ENCODE data around the gene VAT1. TPM values are rescaled to one million over a fixed set of nuclear protein-coding genes. Genes with fewer than 3 reads are reported as not detected.

The VAT1 gene
- total and polyA plus RNA-seq, 2 of the 13 experiments (the other 11 are each of a cell fraction or from before 2014, with no cell fraction given) = 143 to 205 TPM

DNA sequence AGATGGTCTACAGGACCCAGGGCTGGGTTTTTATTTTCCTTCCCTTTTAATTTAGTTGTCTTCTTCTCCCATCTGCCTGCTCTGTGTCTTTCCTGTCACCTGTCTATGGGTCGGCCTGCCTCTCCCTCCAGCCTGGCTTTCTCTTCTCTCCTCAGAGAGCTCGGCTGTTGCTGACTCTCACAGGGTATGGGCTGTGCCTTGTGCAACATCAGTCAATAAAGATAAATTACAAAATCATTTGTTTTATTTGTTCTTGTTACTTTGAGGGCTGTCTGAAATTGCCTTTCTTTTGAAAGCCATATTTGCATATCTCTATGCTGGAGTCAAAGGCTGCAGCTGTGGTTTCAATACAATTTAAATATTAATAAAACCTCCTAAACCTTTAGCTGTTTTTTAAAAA is 18.5 kb upstream of the VAT1 start:
- ChIA-PET CTCF (ENCODE audit: low intra/inter-chr PET ratio, low total read pairs) (no interaction called here), POLR2A (interaction anchor here (0.8 to 2.9 kb wide), 5 partner anchors 16 to 86 kb away, joined by 3 to 10 read pairs (median 3); partner anchors contain the start of genes RPL27 and VAT1)
- peaks cover 0 to 4% of the 10 kb centered on the region in 2 experiments; a peak in 1 of 5 replicates for H3K36me3 ChIP-seq (replicated peaks in 1 of 2; ENCODE audit: control insufficient read depth in 1 of 2, insufficient read depth in 2 of 2, low read length in 2 of 2)
- H3K27me3 ChIP-seq (ENCODE audit: control insufficient read depth in 1 of 2, insufficient read depth in 2 of 2, low read length in 2 of 2) = no peaks in the 10 kb centered on the region
- peaks cover 42% of the 10 kb centered on the region for H3K4me1 ChIP-seq (ENCODE audit: insufficient read depth, low read length)
- peak overlapping the region; percentile 36 for H3K27ac ChIP-seq (ENCODE audit: extremely low read length, insufficient read depth, low read length)
- no peak overlapping the region for H3K4me3 ChIP-seq (replicated peaks in 1 of 3; ENCODE audit: insufficient read depth in 1 of 3, low read depth in 2 of 3, low read length in 3 of 3)
- H2AFZ ChIP-seq (ENCODE audit: low read length) = peak overlapping the region; percentile 32
- ATAC-seq (peak; percentile 94), FAIRE-seq (peak; percentile 92), DNase-seq (ENCODE audit: low spot score) (peak; percentile 81)
- H3K9me3 ChIP-seq (ENCODE audit: low read length) = no peaks in the 10 kb centered on the region
- H3K4me2 ChIP-seq (ENCODE audit: low read depth, low read length) = 0 out of 2 replicates have a peak overlapping the region, but pooled peaks have one; percentile 5
- in situ Hi-C loops (cut with HindIII; ENCODE audit: extremely low pct_ligation_motif_present, low pct_unique_long_range_greater_than_20kb) = no loop called here
- no peak overlapping the region for H3K9ac ChIP-seq (ENCODE audit: insufficient read depth, low read depth, low read length)
- intact Hi-C loops (cut with micrococcal nuclease; ENCODE audit: unreplicated experiment) = no loop called here
- H4K20me1 ChIP-seq (ENCODE audit: insufficient read depth, low read length) = no peaks in the 10 kb centered on the region
- no peaks in the 10 kb centered on the region for H3K79me2 ChIP-seq (ENCODE audit: insufficient read depth, low read length)
- WGBS (ENCODE audit: low lambda C conversion rate) = 6% methylated on average over 2 of the region's 2 CpGs
- no TSS peak for BruUV-seq (replicated peaks)
- no peak for TF ChIP-seq RBM22 (optimal IDR thresholded peaks at IDR 0.05; ENCODE audit: low read length)
- TF ChIP-seq EP300 (IDR thresholded peaks at IDR 0.05; ENCODE audit: low read depth in 2 of 2, low read length in 2 of 2) = peak; percentile 36 to 72; a peak in 1 of 4 replicates
- no peak for TF ChIP-seq EP300 (CRISPR knock-in tag; IDR thresholded peaks at IDR 0.05; ENCODE audit: borderline replicate concordance)
- no peak for TF ChIP-seq EEA1 (CRISPR knock-in tag; IDR thresholded peaks at IDR 0.05; ENCODE audit: borderline replicate concordance)
- TF ChIP-seq IRX3 (CRISPR knock-in tag; IDR thresholded peaks at IDR 0.05; ENCODE audit: borderline replicate concordance, low read depth) = no peak
- no peak for TF ChIP-seq ZSCAN30 (CRISPR knock-in tag; IDR thresholded peaks at IDR 0.05)
- TF ChIP-seq ZNF737 (CRISPR knock-in tag; IDR thresholded peaks at IDR 0.05; ENCODE audit: borderline replicate concordance) = no peak
- TF ChIP-seq, protein P1, sequence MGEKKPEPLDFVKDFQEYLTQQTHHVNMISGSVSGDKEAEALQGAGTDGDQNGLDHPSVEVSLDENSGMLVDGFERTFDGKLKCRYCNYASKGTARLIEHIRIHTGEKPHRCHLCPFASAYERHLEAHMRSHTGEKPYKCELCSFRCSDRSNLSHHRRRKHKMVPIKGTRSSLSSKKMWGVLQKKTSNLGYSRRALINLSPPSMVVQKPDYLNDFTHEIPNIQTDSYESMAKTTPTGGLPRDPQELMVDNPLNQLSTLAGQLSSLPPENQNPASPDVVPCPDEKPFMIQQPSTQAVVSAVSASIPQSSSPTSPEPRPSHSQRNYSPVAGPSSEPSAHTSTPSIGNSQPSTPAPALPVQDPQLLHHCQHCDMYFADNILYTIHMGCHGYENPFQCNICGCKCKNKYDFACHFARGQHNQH (CRISPR knock-in tag; IDR thresholded peaks at IDR 0.05) = no peak
- TF ChIP-seq, protein P2, sequence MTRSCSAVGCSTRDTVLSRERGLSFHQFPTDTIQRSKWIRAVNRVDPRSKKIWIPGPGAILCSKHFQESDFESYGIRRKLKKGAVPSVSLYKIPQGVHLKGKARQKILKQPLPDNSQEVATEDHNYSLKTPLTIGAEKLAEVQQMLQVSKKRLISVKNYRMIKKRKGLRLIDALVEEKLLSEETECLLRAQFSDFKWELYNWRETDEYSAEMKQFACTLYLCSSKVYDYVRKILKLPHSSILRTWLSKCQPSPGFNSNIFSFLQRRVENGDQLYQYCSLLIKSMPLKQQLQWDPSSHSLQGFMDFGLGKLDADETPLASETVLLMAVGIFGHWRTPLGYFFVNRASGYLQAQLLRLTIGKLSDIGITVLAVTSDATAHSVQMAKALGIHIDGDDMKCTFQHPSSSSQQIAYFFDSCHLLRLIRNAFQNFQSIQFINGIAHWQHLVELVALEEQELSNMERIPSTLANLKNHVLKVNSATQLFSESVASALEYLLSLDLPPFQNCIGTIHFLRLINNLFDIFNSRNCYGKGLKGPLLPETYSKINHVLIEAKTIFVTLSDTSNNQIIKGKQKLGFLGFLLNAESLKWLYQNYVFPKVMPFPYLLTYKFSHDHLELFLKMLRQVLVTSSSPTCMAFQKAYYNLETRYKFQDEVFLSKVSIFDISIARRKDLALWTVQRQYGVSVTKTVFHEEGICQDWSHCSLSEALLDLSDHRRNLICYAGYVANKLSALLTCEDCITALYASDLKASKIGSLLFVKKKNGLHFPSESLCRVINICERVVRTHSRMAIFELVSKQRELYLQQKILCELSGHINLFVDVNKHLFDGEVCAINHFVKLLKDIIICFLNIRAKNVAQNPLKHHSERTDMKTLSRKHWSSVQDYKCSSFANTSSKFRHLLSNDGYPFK (CRISPR knock-in tag; IDR thresholded peaks at IDR 0.05; ENCODE audit: borderline replicate concordance) = no peak
- TF ChIP-seq HOXA7 (CRISPR knock-in tag; IDR thresholded peaks at IDR 0.05) = no peak
- no peak for TF ChIP-seq ELF4 (CRISPR knock-in tag; IDR thresholded peaks at IDR 0.05; ENCODE audit: borderline replicate concordance)
- TF ChIP-seq NR2F2 (IDR thresholded peaks at IDR 0.05; ENCODE audit: borderline replicate concordance, low read depth) = peak; percentile 68; the same call in 1 of the 2 replicates
- TF ChIP-seq, protein P3, sequence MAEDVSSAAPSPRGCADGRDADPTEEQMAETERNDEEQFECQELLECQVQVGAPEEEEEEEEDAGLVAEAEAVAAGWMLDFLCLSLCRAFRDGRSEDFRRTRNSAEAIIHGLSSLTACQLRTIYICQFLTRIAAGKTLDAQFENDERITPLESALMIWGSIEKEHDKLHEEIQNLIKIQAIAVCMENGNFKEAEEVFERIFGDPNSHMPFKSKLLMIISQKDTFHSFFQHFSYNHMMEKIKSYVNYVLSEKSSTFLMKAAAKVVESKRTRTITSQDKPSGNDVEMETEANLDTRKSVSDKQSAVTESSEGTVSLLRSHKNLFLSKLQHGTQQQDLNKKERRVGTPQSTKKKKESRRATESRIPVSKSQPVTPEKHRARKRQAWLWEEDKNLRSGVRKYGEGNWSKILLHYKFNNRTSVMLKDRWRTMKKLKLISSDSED (CRISPR knock-in tag; IDR thresholded peaks at IDR 0.05) = no peak
- no peak for TF ChIP-seq ZBTB20 (CRISPR knock-in tag; IDR thresholded peaks at IDR 0.05; ENCODE audit: borderline replicate concordance, low read depth)
- TF ChIP-seq GFI1 (CRISPR knock-in tag; IDR thresholded peaks at IDR 0.05; ENCODE audit: borderline replicate concordance) = no peak
- TF ChIP-seq ZNF768 (CRISPR knock-in tag; IDR thresholded peaks at IDR 0.05) = no peak
- no peak for TF ChIP-seq TEAD2 (CRISPR knock-in tag; IDR thresholded peaks at IDR 0.05)
- TF ChIP-seq HDAC1 (CRISPR knock-in tag; IDR thresholded peaks at IDR 0.05) = no peak
